ENCODE results near the gene FCHSD2.

DNA sequence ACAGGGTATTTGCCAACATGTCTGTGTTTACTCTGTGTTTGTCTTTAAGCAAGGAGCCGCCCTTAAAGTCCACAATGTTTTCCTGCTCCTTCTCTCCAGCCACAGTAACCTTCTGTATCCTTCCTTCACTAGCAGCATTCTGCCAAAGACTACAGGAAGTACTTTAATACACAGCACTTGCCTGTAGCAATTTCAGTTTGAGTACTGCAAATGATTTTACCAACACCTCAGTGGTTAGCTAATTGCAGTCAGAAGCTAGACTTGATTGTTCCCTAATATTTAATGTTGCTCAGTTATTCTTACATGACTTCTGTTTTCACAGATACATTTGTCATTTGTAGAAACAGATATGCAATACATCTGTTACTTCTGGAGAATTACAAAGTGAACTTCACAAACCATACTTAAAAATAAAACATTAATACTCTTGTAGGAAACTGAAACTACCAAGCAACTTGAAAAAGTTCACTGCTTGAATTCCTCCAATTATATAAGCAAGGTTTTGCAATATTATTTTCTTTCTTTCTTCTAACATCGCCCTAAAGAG, 69.1 kb downstream of the FCHSD2 start:
- TF ChIP-seq, protein P1, sequence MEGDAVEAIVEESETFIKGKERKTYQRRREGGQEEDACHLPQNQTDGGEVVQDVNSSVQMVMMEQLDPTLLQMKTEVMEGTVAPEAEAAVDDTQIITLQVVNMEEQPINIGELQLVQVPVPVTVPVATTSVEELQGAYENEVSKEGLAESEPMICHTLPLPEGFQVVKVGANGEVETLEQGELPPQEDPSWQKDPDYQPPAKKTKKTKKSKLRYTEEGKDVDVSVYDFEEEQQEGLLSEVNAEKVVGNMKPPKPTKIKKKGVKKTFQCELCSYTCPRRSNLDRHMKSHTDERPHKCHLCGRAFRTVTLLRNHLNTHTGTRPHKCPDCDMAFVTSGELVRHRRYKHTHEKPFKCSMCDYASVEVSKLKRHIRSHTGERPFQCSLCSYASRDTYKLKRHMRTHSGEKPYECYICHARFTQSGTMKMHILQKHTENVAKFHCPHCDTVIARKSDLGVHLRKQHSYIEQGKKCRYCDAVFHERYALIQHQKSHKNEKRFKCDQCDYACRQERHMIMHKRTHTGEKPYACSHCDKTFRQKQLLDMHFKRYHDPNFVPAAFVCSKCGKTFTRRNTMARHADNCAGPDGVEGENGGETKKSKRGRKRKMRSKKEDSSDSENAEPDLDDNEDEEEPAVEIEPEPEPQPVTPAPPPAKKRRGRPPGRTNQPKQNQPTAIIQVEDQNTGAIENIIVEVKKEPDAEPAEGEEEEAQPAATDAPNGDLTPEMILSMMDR (IDR thresholded peaks at IDR 0.05): no peak
- TF ChIP-seq POLR2AphosphoS5 (IDR thresholded peaks at IDR 0.05): no peak
- TF ChIP-seq POLR2A (IDR thresholded peaks at IDR 0.05): no peak

All from gastroesophageal sphincter (tissue), 3 donors.